ENCODE results near the gene HS2ST1.

- TF ChIP-seq CTCF (IDR thresholded peaks at IDR 0.05) = no peak
- TF ChIP-seq POLR2A (IDR thresholded peaks at IDR 0.05) = no peak
- TF ChIP-seq EP300 (IDR thresholded peaks at IDR 0.05) = no peak
- no peak for TF ChIP-seq POLR2AphosphoS5 (IDR thresholded peaks at IDR 0.05)
Observed at GRCh38 chr1:87007323-87007722, 92.9 kb downstream of the HS2ST1 start.

Data from upper lobe of left lung (tissue), 4 donors.